ACHN (cell line): Measurements from ENCODE around the gene ILK.

Experiments
- DNase-seq: peaks from one replicate; pipeline ENCODE4 v3.0.0-alpha.2; 2015
- in situ Hi-C: cut with HindIII; loops from 2 replicates; pipeline ENCODE4 v1.10.0; 2017; ENCODE audit warnings: low sequenced_read_pairs, low pct_ligation_motif_present, low pct_unique_long_range_greater_than_20kb

Gene ILK

GRCh38 chr11:6629892-6630631 is 26.5 kb downstream of the ILK start:
- in situ Hi-C loops, result no loop called here
- DNase-seq, result no peak

GRCh38 chr11:6630632-6631291 is 27.2 kb downstream of the ILK start:
- in situ Hi-C loops, result no loop called here
- DNase-seq, result no peak

- DNase-seq, result no peak
- in situ Hi-C loops, result no loop called here
Observed at GRCh38 chr11:6631361-6631890, 27.9 kb downstream of the ILK start.

- DNase-seq, result no peak
- in situ Hi-C loops, result no loop called here
Observed at GRCh38 chr11:6632116-6633073, 28.8 kb downstream of the ILK start.

- DNase-seq, result no peak
- in situ Hi-C loops, result no loop called here
Observed at GRCh38 chr11:6633422-6634408, 30.1 kb downstream of the ILK start.

- DNase-seq, result no peak
- in situ Hi-C loops, result no loop called here
Observed at GRCh38 chr11:6634534-6634933, 31.0 kb downstream of the ILK start.

- in situ Hi-C loops, result no loop called here
- DNase-seq, result no peak
Observed at GRCh38 chr11:6635082-6635932, 31.7 kb downstream of the ILK start.

GRCh38 chr11:6636480-6636879 is 32.9 kb downstream of the ILK start:
- no peak for DNase-seq
- in situ Hi-C loops, result no loop called here

- in situ Hi-C loops, result no loop called here
- DNase-seq, result no peak
Observed at GRCh38 chr11:6637871-6638270, 34.3 kb downstream of the ILK start.

GRCh38 chr11:6638429-6638828 is 34.9 kb downstream of the ILK start:
- no peak for DNase-seq
- in situ Hi-C loops, result no loop called here

GRCh38 chr11:6640036-6640984 is 36.7 kb downstream of the ILK start:
- no peak for DNase-seq
- in situ Hi-C loops, result no loop called here

GRCh38 chr11:6640985-6641701 is 37.6 kb downstream of the ILK start:
- in situ Hi-C loops, result no loop called here
- DNase-seq, result no peak

- no peak for DNase-seq
- in situ Hi-C loops, result no loop called here
Observed at GRCh38 chr11:6642957-6643356, 39.4 kb downstream of the ILK start.

- DNase-seq, result no peak
- in situ Hi-C loops, result no loop called here
Observed at GRCh38 chr11:6646071-6646470, 42.5 kb downstream of the ILK start.

- DNase-seq, result no peak
- in situ Hi-C loops, result no loop called here
Observed at GRCh38 chr11:6646576-6646917, 43.0 kb downstream of the ILK start.
